Choroid plexus epithelial cell (primary cell): ENCODE results near the gene SLC16A3.
A peak's percentile ranks its signal among the peaks of the same experiment; 100 is the strongest.

ENCODE experiments used
- DNase-seq: peaks from one replicate; pipeline ENCODE4 v3.0.0-alpha.2; 2010; ENCODE audit warnings: low read depth
- H3K4me3 ChIP-seq: 2 replicates; pipeline ENCODE4 v1.5.1; 2011; ENCODE audit warnings: low read depth, mild to moderate bottlenecking, control low read depth, low read length, moderate library complexity
- CTCF ChIP-seq: conservative IDR thresholded peaks from 2 replicates; pipeline ENCODE4 v1.5.1; 2011; ENCODE audit warnings: low read depth, mild to moderate bottlenecking, control low read depth, inconsistent platforms, low read length, moderate library complexity

Gene SLC16A3

DNA sequence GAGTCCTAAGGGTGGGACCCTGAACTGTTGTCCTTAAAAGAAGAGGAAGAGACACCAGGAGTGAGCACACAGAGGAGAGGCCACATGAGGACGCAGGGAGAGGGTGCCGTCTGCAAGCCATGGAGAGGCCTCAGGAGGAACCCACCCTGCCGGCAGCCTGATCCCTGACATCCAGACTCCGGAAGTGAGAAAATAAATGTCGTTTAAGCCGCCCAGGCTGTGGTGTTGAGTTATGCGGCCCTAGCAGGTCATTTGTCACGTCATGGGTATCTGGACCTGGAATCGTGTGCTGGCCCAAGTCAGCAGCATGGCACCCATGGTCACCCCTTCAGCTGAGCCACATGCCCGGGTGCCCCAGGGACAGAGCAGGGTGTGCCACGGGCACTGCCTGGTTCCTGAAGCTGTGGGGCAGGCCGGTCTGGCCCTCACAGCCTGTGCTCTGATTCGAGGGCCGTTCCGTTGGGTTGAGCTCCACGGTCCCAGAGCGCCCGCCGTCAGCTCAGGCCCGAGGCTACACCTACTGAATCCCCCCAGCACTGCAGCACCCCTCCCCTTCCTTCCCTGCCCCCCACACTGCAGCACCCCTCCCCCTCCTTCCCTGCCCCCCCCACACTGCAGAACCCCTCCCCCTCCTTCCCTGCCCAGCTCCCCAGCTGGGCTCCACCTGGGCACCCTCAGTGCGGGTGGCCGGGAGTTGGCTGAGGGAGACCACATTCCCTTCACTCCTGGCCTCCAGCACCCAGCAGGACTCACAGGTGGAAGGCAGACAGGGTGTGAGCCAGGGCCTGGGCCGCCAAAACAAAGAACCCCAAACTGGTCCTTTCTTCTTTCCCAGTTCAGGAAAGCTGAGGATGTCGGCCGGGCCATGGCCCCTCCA, 13.5 kb upstream of the SLC16A3 start:
- no peak for TF ChIP-seq CTCF
- peak; percentile 29 for DNase-seq
- no peak overlapping the region for H3K4me3 ChIP-seq

DNA sequence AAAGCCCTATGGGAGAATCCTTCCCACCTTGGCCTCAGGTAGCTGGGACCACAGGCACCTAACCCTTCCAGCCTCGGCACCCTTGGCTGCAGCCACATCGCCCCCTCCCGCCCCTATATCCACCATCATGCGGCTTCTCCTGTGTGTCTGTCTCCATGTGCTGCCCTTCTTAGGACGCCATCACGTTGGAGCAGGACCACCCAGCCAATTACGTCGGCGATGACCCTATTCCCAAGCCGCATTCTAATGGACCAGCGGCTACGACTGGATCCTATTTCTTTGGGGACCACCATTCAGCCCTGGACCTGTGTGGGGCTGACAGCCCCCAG, 12.9 kb upstream of the SLC16A3 start:
- H3K4me3 ChIP-seq, result no peak overlapping the region
- DNase-seq, result no peak
- no peak for TF ChIP-seq CTCF

DNA sequence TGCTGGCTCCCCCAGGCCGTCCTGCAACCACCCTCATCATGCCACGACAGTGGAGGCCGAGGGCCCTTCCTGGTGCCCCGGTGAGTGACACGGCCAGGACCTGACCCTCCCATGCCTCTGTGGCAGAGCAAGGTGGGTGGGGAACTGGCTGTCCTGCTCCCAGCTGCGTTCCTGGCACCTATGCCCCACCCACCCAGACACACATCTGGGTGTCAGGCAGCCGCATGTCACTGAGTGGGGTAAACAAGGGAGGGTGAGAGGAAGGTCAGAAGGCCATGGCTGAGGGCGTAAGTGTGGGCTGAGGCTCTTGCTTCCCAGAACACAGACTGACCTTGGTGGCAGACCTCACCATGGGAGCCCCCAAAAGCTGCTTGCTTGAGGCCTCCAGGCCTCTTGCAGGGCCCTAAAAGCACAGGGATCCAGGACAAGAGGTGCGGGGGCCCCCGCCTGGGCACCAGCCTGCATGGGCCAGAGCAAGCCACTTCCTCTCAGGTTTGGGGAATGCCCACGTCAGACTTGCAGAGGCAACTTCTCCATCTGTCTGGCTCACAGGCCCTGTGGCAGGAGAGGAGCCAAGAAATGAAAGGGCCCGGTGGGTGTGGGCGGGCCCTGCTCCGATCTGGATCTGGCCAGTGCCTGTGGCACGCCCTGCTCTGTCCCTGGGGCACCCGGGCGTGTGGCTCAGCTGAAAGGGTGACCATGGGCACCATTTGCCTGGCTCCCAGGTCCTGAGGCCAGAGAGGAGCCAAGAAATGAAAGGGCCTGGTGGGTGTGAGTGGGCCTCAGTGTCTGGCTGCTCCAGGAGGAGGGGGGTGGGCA, 12.3 kb upstream of the SLC16A3 start:
- peak; percentile 63 for DNase-seq
- no peak overlapping the region for H3K4me3 ChIP-seq

DNA sequence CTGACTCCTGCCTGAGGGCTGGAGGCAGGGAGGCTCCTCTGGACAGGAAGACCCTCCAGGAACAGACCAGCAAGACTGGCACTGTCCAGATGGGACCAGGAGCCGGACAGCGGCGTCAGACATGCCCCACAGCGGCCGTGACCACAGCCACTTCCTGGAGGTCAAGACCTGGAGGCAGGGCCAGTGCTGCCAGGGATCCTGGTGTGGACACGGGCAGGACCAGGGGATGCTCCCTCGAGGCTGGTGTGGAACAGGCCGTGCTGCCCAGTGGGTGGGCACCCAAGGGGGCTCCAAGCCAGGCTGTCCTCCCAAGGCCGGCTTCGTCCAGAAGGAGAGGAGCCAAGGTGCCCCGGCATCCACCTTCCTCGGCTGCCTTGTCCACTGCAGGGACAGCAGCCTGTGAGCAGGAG, 11.7 kb upstream of the SLC16A3 start:
- H3K4me3 ChIP-seq, result no peak overlapping the region
- no peak for TF ChIP-seq CTCF
- DNase-seq, result no peak

More for the DNA sequence above, 12.3 kb upstream of the SLC16A3 start:
- TF ChIP-seq CTCF, result no peak

GRCh38 chr17:82217530-82218204, 11.2 kb upstream of the SLC16A3 start:
- no peak for TF ChIP-seq CTCF
- no peak overlapping the region for H3K4me3 ChIP-seq
- DNase-seq, result peak; percentile 88

GRCh38 chr17:82218349-82219075, 10.3 kb upstream of the SLC16A3 start:
- H3K4me3 ChIP-seq, result no peak overlapping the region
- TF ChIP-seq CTCF, result no peak
- DNase-seq, result no peak
